Frontal cortex (tissue), 4 donors: ENCODE data around the gene ABCA6. TPM values are rescaled to one million over a fixed set of nuclear protein-coding genes. Genes with fewer than 3 reads are reported as not detected.
"Not testable (repeated sequence)": the region's sequence is repeated elsewhere in the genome, so short reads cannot be mapped to it uniquely, and the experiment has no call there.

Source experiments
- DNase-seq, 2 donors: peaks; one replicate each; pipeline ENCODE4 v3.0.0; 2012; ENCODE audit warnings: low spot score in 2 of 2
- FAIRE-seq: peaks from 2 replicates; lab custom pipeline; 2012; peaks lifted over from hg19 to GRCh38; lab: Jason Lieb, UNC
- total RNA-seq: library from RNA; depleted of rRNA; stranded (reverse); fragments of >200 nt; gene quantifications from one replicate; pipeline ENCODE4 v1.2.3, GENCODE V29; 2014
- donor health status: control.
- donor health status: control.
- donor health status: control.

ABCA6 gene, protein sequence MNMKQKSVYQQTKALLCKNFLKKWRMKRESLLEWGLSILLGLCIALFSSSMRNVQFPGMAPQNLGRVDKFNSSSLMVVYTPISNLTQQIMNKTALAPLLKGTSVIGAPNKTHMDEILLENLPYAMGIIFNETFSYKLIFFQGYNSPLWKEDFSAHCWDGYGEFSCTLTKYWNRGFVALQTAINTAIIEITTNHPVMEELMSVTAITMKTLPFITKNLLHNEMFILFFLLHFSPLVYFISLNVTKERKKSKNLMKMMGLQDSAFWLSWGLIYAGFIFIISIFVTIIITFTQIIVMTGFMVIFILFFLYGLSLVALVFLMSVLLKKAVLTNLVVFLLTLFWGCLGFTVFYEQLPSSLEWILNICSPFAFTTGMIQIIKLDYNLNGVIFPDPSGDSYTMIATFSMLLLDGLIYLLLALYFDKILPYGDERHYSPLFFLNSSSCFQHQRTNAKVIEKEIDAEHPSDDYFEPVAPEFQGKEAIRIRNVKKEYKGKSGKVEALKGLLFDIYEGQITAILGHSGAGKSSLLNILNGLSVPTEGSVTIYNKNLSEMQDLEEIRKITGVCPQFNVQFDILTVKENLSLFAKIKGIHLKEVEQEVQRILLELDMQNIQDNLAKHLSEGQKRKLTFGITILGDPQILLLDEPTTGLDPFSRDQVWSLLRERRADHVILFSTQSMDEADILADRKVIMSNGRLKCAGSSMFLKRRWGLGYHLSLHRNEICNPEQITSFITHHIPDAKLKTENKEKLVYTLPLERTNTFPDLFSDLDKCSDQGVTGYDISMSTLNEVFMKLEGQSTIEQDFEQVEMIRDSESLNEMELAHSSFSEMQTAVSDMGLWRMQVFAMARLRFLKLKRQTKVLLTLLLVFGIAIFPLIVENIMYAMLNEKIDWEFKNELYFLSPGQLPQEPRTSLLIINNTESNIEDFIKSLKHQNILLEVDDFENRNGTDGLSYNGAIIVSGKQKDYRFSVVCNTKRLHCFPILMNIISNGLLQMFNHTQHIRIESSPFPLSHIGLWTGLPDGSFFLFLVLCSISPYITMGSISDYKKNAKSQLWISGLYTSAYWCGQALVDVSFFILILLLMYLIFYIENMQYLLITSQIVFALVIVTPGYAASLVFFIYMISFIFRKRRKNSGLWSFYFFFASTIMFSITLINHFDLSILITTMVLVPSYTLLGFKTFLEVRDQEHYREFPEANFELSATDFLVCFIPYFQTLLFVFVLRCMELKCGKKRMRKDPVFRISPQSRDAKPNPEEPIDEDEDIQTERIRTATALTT (N-terminal part only)
- total RNA-seq, result 3.7 TPM

- DNase-seq (no peak), FAIRE-seq (no peak)
These were observed at the start of gene ABCA6 for GRCh38 chr17:69141431-69142174. TSS of gene ABCA6 (minus strand) at chr17:69141895. CDS start at chr17:69140703, 1,192 bp downstream.

DNA sequence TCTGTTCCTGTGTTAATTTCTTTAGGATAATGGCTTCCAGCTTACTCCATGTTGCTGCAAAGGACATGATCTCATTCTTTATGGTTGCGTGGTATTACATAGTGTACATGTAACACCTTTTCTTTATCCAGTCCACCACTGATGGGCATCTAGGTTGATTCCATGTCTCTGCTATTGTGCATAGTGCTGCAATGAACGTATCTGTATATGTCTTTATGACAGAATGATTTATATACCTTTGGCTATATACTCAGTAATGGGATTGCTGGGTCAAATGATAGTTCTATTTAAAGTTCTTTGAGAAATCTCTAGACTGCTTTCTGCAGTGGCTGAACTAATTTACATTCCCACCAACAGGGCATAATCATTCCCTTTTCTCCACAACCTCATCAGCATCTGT lies 47.1 kb upstream of the ABCA6 start:
- DNase-seq (no peak), FAIRE-seq (no peak)

- DNase-seq (no peak), FAIRE-seq (no peak)
These were observed 46.4 kb upstream of the ABCA6 start for GRCh38 chr17:69188064-69188463.

DNA sequence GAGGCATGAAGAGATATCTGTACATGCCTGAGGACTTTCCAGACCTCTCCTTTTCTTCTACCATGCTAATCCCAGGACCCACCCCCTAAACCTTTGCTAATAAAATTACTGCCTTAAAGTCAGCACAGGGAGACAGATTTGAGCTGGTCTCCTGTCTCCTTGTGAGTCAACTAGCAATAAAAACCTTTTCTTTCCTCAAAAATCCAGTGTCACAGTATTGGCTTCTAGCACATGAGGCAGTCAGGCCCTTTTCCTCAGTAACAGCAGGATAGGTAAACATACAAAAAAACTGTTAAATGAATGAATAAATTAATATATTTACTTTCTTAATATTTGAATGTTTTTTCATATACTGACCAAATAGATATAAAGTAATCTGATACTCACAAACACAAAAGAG lies 45.6 kb upstream of the ABCA6 start:
- no peak for DNase-seq
- no peak for FAIRE-seq

GRCh38 chr17:69179227-69179952 lies 37.7 kb upstream of the ABCA6 start:
- no peak for DNase-seq
- no peak for FAIRE-seq

- no peak for DNase-seq
- FAIRE-seq, result no peak
These were observed 34.7 kb upstream of the ABCA6 start for GRCh38 chr17:69176457-69176795.

DNA sequence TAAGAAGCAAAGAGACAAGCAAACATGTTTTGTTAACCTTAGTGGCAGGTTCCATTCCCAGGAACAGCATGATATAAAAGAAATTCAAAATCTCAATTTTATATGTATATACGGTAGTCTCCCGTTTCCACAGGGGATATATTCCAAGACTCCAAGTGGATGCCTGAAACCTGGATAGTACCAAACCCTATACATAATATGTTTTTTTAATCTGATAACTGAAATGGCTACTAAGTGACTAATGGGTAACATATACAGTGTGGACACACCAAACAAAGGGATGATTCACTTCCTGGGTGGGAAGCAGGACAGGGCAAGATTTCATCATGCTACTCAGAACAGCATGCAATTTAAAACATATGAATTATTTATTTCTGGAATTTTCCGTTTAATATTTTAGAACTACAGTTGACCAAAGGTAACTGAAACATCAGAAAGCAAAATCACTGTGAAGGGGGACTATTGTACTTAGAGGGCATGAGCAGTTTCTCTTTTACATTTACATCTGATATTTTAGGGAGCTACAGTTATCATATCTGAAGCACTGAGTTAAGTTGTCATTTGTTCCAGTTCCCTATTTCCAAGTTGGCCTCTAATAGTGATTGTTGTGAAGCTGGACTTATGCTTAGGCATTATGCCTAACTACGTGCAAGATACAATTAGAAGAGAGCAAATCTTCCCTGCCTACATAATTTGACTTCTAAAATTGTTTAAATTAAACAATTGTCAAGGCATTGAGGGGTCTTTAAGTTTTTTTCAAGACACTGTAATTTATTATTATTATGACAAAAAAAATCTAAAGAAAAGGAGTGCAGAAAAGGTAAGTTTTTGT lies 34.1 kb upstream of the ABCA6 start:
- FAIRE-seq, result no peak

DNA sequence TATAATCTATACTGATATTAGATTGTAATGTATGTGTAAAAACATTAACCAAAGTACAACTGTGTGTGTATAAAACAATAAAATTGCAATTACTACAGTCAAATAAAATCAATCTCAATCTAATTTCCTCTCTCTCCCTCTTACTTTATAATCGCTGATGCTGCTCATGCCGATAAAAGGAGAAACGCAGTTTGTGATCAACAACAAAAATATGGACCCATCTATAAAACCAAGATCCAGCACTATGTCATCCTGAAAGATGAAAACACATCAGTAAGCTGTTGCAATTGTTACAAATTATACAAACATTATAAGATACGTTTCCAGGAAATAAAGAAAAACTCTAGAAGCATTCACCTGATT lies 33.5 kb upstream of the ABCA6 start:
- DNase-seq (no peak), FAIRE-seq (no peak)

More for the DNA sequence above, 34.1 kb upstream of the ABCA6 start:
- DNase-seq, result no peak

- FAIRE-seq, result no peak
- DNase-seq, result no peak
These were observed 31.4 kb upstream of the ABCA6 start for GRCh38 chr17:69173118-69173517.

- no peak for FAIRE-seq
- no peak for DNase-seq
These were observed 28.7 kb upstream of the ABCA6 start for GRCh38 chr17:69170377-69170776.

GRCh38 chr17:69168642-69169041 lies 26.9 kb upstream of the ABCA6 start:
- not testable (repeated sequence) for DNase-seq, FAIRE-seq

DNA sequence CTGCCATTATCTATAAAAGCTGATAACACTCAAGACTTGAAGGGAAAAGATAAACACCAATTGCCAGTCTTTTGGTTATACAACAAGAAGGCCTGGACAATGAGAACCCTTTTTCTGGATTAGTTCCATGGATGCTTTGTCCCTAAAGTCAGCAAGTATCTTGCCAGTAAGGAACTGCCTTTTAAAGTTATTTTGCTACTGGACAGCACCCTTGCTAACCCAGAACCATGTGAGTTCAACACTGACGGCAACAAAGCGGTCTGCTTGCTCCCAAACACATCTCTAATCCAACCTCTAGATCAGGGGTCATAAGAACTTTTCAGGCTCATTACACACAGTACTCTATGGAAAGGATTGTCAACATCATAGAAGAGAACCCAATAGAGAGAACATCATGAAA lies 25.3 kb upstream of the ABCA6 start:
- no peak for FAIRE-seq
- no peak for DNase-seq

- DNase-seq (no peak), FAIRE-seq (no peak)
These were observed 22.5 kb upstream of the ABCA6 start for GRCh38 chr17:69164206-69164605.

DNA sequence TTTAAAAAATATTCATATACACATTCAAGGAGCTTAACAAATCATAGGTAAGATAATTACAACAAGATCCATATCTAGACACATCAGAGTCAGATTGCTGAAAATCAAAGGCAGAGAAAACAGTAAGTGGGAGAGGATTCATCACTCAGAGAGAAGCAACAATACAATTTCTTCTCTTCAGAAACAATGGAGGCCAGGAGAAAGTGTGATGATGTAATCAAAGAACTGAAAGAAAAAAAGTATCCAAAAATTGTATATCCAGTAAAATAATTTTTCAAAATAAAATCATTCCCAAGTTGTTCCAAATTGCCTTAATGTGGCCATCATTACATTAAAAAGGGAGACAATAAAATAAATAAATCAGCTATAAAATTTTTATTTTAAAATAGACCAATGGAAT lies 17.7 kb upstream of the ABCA6 start:
- no peak for FAIRE-seq
- DNase-seq, result no peak

GRCh38 chr17:69154267-69154666 lies 12.6 kb upstream of the ABCA6 start:
- DNase-seq, result no peak
- FAIRE-seq, result no peak

DNA sequence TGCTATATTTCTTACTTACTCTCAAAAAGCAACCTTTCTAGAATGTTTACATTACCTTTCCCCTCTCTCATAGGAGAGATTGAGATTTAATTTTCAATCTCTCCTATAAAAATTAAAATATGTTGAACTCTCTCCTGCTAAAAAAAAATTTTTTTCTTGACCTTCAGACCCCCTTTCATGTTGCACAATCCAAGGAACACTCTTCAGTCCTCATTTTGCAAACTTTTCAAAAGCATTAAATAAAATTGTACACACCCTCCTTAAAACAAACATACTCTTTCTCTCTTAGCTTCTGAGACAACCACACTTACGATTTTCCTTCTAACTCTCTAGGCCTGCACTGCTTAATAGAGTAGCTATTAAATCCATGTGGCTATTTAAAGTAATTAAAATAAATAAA lies 8.6 kb upstream of the ABCA6 start:
- no peak for FAIRE-seq
- DNase-seq, result no peak

- FAIRE-seq (no peak), DNase-seq (no peak)
These were observed 5.8 kb upstream of the ABCA6 start for GRCh38 chr17:69147460-69147859.
